Nephron (organoid): ENCODE results near the gene PRR5L.

Experiments used
- H3K27ac Mint-ChIP-seq, 3 experiments: 2 replicates each; pipeline ENCODE4 v1.8.0; 2020; ENCODE audit warnings: mixed read lengths in 3 of 3, mild to moderate bottlenecking in 2 of 3, moderate library complexity in 1 of 3
- H3K27me3 Mint-ChIP-seq: 2 replicates; pipeline ENCODE4 v1.8.0; 2021; ENCODE audit warnings: low read depth, mild to moderate bottlenecking, moderate library complexity, mixed read lengths
- H3K36me3 Mint-ChIP-seq: 2 replicates; pipeline ENCODE4 v1.8.0; 2020; ENCODE audit warnings: low read depth, mixed read lengths
- H3K4me1 Mint-ChIP-seq: 2 replicates; pipeline ENCODE4 v1.8.0; 2020; ENCODE audit warnings: mixed read lengths
- H3K4me3 Mint-ChIP-seq, 3 experiments: 2 replicates each; pipeline ENCODE4 v1.8.0; 2020; ENCODE audit warnings: mild to moderate bottlenecking in 3 of 3, mixed read lengths in 3 of 3, moderate library complexity in 2 of 3
- H3K9me3 Mint-ChIP-seq: 2 replicates; pipeline ENCODE4 v1.8.0; 2020; ENCODE audit warnings: mixed read lengths
- TF ChIP-seq, protein P1 (sequence below), 3 experiments: fragments of 200-600 bp; sonication (generic); IDR thresholded peaks; one replicate each; pipeline ENCODE4 v1.5.0; 2021; ENCODE audit warnings: antibody characterized with exemption in 3 of 3; ENCODE audit not compliant: unreplicated experiment in 3 of 3

Gene PRR5L

GRCh38 chr11:36436589-36436988 lies 140.5 kb downstream of the PRR5L start:
- peaks cover 18% of the 10 kb centered on the region for H3K4me1 Mint-ChIP-seq
- H3K36me3 Mint-ChIP-seq, result peaks cover 13% of the 10 kb centered on the region
- no peak overlapping the region for H3K27ac Mint-ChIP-seq
- TF ChIP-seq, protein P1, sequence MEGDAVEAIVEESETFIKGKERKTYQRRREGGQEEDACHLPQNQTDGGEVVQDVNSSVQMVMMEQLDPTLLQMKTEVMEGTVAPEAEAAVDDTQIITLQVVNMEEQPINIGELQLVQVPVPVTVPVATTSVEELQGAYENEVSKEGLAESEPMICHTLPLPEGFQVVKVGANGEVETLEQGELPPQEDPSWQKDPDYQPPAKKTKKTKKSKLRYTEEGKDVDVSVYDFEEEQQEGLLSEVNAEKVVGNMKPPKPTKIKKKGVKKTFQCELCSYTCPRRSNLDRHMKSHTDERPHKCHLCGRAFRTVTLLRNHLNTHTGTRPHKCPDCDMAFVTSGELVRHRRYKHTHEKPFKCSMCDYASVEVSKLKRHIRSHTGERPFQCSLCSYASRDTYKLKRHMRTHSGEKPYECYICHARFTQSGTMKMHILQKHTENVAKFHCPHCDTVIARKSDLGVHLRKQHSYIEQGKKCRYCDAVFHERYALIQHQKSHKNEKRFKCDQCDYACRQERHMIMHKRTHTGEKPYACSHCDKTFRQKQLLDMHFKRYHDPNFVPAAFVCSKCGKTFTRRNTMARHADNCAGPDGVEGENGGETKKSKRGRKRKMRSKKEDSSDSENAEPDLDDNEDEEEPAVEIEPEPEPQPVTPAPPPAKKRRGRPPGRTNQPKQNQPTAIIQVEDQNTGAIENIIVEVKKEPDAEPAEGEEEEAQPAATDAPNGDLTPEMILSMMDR (IDR thresholded peaks at IDR 0.05; ENCODE audit: unreplicated experiment in 3 of 3), result no peak
- no peak overlapping the region for H3K4me3 Mint-ChIP-seq
- H3K9me3 Mint-ChIP-seq, result no peaks in the 10 kb centered on the region
- peaks cover 10% of the 10 kb centered on the region for H3K27me3 Mint-ChIP-seq

DNA sequence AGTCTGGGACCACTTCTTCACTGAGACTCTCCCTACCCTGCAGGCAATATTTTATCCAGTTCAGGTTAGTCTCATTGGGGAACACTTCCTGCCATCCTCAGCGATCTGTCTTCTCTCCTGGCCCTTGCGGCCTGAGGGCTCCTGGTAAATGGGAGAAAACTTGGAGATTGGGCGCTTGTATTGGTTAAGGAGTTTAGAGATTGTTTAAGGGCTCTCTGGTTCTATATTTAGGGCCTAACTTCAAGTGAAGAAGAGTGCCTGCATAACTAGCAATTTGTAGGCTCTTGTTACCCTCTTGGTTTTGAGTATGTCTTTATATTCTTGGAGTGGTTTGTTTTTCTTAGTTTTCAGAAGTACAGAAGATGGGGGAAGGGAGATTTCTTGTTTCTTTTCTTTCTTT lies 141.3 kb downstream of the PRR5L start:
- Mint-ChIP-seq H3K36me3 (peaks cover 13% of the 10 kb centered on the region), H3K27me3 (peaks cover 10% of the 10 kb centered on the region), H3K4me1 (peaks cover 15% of the 10 kb centered on the region), H3K4me3 (no peak overlapping the region), H3K9me3 (peaks cover 3% of the 10 kb centered on the region), H3K27ac (no peak overlapping the region)
- TF ChIP-seq, protein P1 (IDR thresholded peaks at IDR 0.05; ENCODE audit: unreplicated experiment in 3 of 3), result no peak

GRCh38 chr11:36438126-36438525 lies 142.0 kb downstream of the PRR5L start:
- Mint-ChIP-seq H3K36me3 (peaks cover 19% of the 10 kb centered on the region), H3K27ac (peak overlapping the region in 1 of 3 experiments; percentile 71), H3K9me3 (peaks cover 3% of the 10 kb centered on the region), H3K4me1 (peaks cover 14% of the 10 kb centered on the region), H3K27me3 (peaks cover 10% of the 10 kb centered on the region), H3K4me3 (no peak overlapping the region)
- TF ChIP-seq, protein P1 (IDR thresholded peaks at IDR 0.05; ENCODE audit: unreplicated experiment in 3 of 3), result no peak

DNA sequence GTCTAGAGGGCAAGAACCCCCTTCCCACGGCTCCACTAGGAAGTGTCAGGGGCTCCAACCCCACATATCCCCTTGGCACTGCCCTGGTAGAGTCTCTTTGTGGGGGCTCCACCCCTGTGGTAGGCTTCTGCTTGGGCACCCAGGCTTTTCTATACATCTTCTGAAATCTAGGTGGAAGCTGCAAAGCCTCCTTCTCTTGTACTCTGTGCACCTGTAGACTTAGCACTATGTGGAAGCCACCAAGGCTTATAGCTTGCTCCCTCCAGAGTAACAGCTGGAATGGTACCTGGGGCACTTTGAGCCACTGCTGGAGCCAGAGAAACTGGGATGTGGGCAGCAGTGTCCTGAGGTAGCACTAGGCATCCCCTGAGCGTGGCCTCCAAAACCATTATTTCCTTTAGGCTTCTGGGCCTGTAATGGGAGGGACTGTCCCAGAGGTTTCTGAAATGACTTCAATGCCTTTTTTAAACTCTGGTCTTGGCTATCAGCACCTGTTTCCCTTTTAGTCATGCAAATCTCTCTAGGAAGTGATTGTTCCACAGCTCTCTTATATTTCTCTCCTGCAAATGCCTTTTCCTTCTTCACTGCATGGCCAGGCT lies 145.6 kb downstream of the PRR5L start:
- TF ChIP-seq, protein P1 (IDR thresholded peaks at IDR 0.05; ENCODE audit: unreplicated experiment in 3 of 3), result no peak
- H3K27me3 Mint-ChIP-seq, result peaks cover 6% of the 10 kb centered on the region
- H3K27ac Mint-ChIP-seq, result no peak overlapping the region
- peaks cover 20% of the 10 kb centered on the region for H3K36me3 Mint-ChIP-seq
- peaks cover 5% of the 10 kb centered on the region for H3K4me1 Mint-ChIP-seq
- no peak overlapping the region for H3K4me3 Mint-ChIP-seq
- H3K9me3 Mint-ChIP-seq, result peaks cover 3% of the 10 kb centered on the region

GRCh38 chr11:36443661-36444060 lies 147.6 kb downstream of the PRR5L start:
- Mint-ChIP-seq H3K27me3 (no peaks in the 10 kb centered on the region), H3K4me1 (peaks cover 19% of the 10 kb centered on the region), H3K9me3 (peaks cover 3% of the 10 kb centered on the region), H3K27ac (no peak overlapping the region), H3K4me3 (no peak overlapping the region), H3K36me3 (peaks cover 24% of the 10 kb centered on the region)
- TF ChIP-seq, protein P1 (IDR thresholded peaks at IDR 0.05; ENCODE audit: unreplicated experiment in 3 of 3), result no peak

GRCh38 chr11:36446135-36446534 lies 150.0 kb downstream of the PRR5L start:
- H3K4me3 Mint-ChIP-seq, result no peak overlapping the region
- TF ChIP-seq, protein P1 (IDR thresholded peaks at IDR 0.05; ENCODE audit: unreplicated experiment in 3 of 3), result no peak
- peaks cover 38% of the 10 kb centered on the region for H3K4me1 Mint-ChIP-seq
- H3K27me3 Mint-ChIP-seq, result no peaks in the 10 kb centered on the region
- H3K9me3 Mint-ChIP-seq, result peaks cover 3% of the 10 kb centered on the region
- peaks cover 23% of the 10 kb centered on the region for H3K36me3 Mint-ChIP-seq
- no peak overlapping the region for H3K27ac Mint-ChIP-seq
